Measurements from ENCODE around the gene PTPN14. TPM values are rescaled to one million over a fixed set of nuclear protein-coding genes. Genes with fewer than 3 reads are reported as not detected.

Gene PTPN14
- total RNA-seq, 1 donor from 2014 or later, result 27.2 TPM

GRCh38 chr1:214423045-214423444 is 128.4 kb downstream of the PTPN14 start:
- intact Hi-C loops (cut with DNase I), result no loop called here
- Histone ChIP-seq H3K27ac (no peak overlapping the region), H3K4me1 (peaks cover 4 to 20% of the 10 kb centered on the region in 2 donors), H3K4me3 (no peak overlapping the region), H3K27me3 (no peaks in the 10 kb centered on the region), H3K36me3 (no peaks in the 10 kb centered on the region), H3K9me3 (no peaks in the 10 kb centered on the region)
- TF ChIP-seq CTCF (IDR thresholded peaks at IDR 0.05), result no peak
- DNase-seq (ENCODE audit: low spot score in 2 of 2), result no peak

- Histone ChIP-seq H3K4me1 (peaks cover 4 to 23% of the 10 kb centered on the region in 2 donors), H3K36me3 (no peaks in the 10 kb centered on the region), H3K4me3 (no peak overlapping the region), H3K9me3 (no peaks in the 10 kb centered on the region), H3K27ac (no peak overlapping the region), H3K27me3 (no peaks in the 10 kb centered on the region)
- DNase-seq (ENCODE audit: low spot score in 2 of 2), result no peak
- no peak for TF ChIP-seq CTCF (IDR thresholded peaks at IDR 0.05)
- intact Hi-C loops (cut with DNase I), result no loop called here
Measured at GRCh38 chr1:214422137-214422671, 129.2 kb downstream of the PTPN14 start.

- H3K4me3 ChIP-seq, result no peak overlapping the region
- H3K9me3 ChIP-seq, result no peaks in the 10 kb centered on the region
- H3K4me1 ChIP-seq, result peaks cover 4 to 33% of the 10 kb centered on the region in 2 donors
- no peak for DNase-seq (ENCODE audit: low spot score in 2 of 2)
- H3K27me3 ChIP-seq, result no peaks in the 10 kb centered on the region
- H3K36me3 ChIP-seq, result no peaks in the 10 kb centered on the region
- TF ChIP-seq CTCF (IDR thresholded peaks at IDR 0.05), result no peak
- no peak overlapping the region for H3K27ac ChIP-seq
- intact Hi-C loops (cut with DNase I), result no loop called here
Measured at GRCh38 chr1:214420833-214421232, 130.6 kb downstream of the PTPN14 start.

- H3K4me3 ChIP-seq, result no peak overlapping the region
- H3K27me3 ChIP-seq, result no peaks in the 10 kb centered on the region
- H3K36me3 ChIP-seq, result no peaks in the 10 kb centered on the region
- peaks cover 4 to 37% of the 10 kb centered on the region in 2 donors for H3K4me1 ChIP-seq
- TF ChIP-seq CTCF (IDR thresholded peaks at IDR 0.05), result no peak
- no peak overlapping the region for H3K27ac ChIP-seq
- H3K9me3 ChIP-seq, result no peaks in the 10 kb centered on the region
- intact Hi-C loops (cut with DNase I), result no loop called here
- no peak for DNase-seq (ENCODE audit: low spot score in 2 of 2)
Measured at GRCh38 chr1:214420341-214420740, 131.1 kb downstream of the PTPN14 start.

GRCh38 chr1:214419650-214420049 is 131.8 kb downstream of the PTPN14 start:
- peaks cover 4 to 37% of the 10 kb centered on the region in 2 donors for H3K4me1 ChIP-seq
- DNase-seq (ENCODE audit: low spot score in 2 of 2), result no peak
- no peaks in the 10 kb centered on the region for H3K27me3 ChIP-seq
- H3K9me3 ChIP-seq, result no peaks in the 10 kb centered on the region
- TF ChIP-seq CTCF (IDR thresholded peaks at IDR 0.05), result no peak
- H3K36me3 ChIP-seq, result no peaks in the 10 kb centered on the region
- no peak overlapping the region for H3K4me3 ChIP-seq
- peak overlapping the region; percentile 38 to 70 for H3K27ac ChIP-seq
- intact Hi-C loops (cut with DNase I), result no loop called here

GRCh38 chr1:214418391-214418790 is 133.0 kb downstream of the PTPN14 start:
- Histone ChIP-seq H3K9me3 (no peaks in the 10 kb centered on the region), H3K27ac (peak overlapping the region; percentile 60 to 70), H3K4me3 (peak overlapping the region in 1 of 2 donors; percentile 8), H3K27me3 (no peaks in the 10 kb centered on the region), H3K4me1 (peaks cover 4 to 37% of the 10 kb centered on the region in 2 donors), H3K36me3 (no peaks in the 10 kb centered on the region)
- no peak for TF ChIP-seq CTCF (IDR thresholded peaks at IDR 0.05)
- intact Hi-C loops (cut with DNase I), result no loop called here
- DNase-seq (ENCODE audit: low spot score in 2 of 2), result no peak
